Measurements from ENCODE around the gene ANGEL1. TPM values are rescaled to one million over a fixed set of nuclear protein-coding genes. Genes with fewer than 3 reads are reported as not detected.

Gene ANGEL1
- total and polyA plus RNA-seq, 2 of the 8 experiments (the other 6 are each of a cell fraction or from before 2014, with no cell fraction given): 26.8 to 27.2 TPM

DNA sequence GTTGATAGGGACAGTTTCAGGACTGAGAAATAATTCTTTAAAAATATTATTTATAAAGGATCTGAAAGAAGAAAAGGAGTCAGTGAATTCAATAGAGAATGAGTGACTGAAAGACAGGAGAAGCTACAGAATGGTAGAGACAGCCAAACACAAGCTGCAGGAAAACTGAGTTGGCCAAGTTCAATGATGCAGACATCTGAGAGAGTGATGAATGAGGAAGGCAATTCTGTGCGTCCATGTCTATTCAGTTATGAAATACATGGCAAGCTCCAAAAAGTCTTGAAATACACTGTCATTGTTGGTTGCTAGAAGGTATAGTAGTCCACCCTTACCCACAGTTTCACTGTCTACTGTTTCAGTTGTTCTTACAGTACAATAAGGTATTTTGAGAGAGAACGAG is 20.3 kb upstream of the ANGEL1 start (continued):
- TF ChIP-seq, protein P1, sequence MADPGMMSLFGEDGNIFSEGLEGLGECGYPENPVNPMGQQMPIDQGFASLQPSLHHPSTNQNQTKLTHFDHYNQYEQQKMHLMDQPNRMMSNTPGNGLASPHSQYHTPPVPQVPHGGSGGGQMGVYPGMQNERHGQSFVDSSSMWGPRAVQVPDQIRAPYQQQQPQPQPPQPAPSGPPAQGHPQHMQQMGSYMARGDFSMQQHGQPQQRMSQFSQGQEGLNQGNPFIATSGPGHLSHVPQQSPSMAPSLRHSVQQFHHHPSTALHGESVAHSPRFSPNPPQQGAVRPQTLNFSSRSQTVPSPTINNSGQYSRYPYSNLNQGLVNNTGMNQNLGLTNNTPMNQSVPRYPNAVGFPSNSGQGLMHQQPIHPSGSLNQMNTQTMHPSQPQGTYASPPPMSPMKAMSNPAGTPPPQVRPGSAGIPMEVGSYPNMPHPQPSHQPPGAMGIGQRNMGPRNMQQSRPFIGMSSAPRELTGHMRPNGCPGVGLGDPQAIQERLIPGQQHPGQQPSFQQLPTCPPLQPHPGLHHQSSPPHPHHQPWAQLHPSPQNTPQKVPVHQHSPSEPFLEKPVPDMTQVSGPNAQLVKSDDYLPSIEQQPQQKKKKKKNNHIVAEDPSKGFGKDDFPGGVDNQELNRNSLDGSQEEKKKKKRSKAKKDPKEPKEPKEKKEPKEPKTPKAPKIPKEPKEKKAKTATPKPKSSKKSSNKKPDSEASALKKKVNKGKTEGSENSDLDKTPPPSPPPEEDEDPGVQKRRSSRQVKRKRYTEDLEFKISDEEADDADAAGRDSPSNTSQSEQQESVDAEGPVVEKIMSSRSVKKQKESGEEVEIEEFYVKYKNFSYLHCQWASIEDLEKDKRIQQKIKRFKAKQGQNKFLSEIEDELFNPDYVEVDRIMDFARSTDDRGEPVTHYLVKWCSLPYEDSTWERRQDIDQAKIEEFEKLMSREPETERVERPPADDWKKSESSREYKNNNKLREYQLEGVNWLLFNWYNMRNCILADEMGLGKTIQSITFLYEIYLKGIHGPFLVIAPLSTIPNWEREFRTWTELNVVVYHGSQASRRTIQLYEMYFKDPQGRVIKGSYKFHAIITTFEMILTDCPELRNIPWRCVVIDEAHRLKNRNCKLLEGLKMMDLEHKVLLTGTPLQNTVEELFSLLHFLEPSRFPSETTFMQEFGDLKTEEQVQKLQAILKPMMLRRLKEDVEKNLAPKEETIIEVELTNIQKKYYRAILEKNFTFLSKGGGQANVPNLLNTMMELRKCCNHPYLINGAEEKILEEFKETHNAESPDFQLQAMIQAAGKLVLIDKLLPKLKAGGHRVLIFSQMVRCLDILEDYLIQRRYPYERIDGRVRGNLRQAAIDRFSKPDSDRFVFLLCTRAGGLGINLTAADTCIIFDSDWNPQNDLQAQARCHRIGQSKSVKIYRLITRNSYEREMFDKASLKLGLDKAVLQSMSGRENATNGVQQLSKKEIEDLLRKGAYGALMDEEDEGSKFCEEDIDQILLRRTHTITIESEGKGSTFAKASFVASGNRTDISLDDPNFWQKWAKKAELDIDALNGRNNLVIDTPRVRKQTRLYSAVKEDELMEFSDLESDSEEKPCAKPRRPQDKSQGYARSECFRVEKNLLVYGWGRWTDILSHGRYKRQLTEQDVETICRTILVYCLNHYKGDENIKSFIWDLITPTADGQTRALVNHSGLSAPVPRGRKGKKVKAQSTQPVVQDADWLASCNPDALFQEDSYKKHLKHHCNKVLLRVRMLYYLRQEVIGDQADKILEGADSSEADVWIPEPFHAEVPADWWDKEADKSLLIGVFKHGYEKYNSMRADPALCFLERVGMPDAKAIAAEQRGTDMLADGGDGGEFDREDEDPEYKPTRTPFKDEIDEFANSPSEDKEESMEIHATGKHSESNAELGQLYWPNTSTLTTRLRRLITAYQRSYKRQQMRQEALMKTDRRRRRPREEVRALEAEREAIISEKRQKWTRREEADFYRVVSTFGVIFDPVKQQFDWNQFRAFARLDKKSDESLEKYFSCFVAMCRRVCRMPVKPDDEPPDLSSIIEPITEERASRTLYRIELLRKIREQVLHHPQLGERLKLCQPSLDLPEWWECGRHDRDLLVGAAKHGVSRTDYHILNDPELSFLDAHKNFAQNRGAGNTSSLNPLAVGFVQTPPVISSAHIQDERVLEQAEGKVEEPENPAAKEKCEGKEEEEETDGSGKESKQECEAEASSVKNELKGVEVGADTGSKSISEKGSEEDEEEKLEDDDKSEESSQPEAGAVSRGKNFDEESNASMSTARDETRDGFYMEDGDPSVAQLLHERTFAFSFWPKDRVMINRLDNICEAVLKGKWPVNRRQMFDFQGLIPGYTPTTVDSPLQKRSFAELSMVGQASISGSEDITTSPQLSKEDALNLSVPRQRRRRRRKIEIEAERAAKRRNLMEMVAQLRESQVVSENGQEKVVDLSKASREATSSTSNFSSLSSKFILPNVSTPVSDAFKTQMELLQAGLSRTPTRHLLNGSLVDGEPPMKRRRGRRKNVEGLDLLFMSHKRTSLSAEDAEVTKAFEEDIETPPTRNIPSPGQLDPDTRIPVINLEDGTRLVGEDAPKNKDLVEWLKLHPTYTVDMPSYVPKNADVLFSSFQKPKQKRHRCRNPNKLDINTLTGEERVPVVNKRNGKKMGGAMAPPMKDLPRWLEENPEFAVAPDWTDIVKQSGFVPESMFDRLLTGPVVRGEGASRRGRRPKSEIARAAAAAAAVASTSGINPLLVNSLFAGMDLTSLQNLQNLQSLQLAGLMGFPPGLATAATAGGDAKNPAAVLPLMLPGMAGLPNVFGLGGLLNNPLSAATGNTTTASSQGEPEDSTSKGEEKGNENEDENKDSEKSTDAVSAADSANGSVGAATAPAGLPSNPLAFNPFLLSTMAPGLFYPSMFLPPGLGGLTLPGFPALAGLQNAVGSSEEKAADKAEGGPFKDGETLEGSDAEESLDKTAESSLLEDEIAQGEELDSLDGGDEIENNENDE (IDR thresholded peaks at IDR 0.05; ENCODE audit: insufficient replicate concordance, low read length): no peak
- TF ChIP-seq, protein P2, sequence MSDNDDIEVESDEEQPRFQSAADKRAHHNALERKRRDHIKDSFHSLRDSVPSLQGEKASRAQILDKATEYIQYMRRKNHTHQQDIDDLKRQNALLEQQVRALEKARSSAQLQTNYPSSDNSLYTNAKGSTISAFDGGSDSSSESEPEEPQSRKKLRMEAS (IDR thresholded peaks at IDR 0.05): no peak
- TF ChIP-seq BACH1 (IDR thresholded peaks at IDR 0.05; ENCODE audit: low read length): no peak
- TF ChIP-seq, protein P3, sequence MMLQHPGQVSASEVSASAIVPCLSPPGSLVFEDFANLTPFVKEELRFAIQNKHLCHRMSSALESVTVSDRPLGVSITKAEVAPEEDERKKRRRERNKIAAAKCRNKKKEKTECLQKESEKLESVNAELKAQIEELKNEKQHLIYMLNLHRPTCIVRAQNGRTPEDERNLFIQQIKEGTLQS (IDR thresholded peaks at IDR 0.05; ENCODE audit: insufficient read depth, low read depth, low read length): no peak

All from H1 (cell line).